ENCODE data around the gene HPRT1.

The HPRT1 gene

GRCh38 chrX:134472041-134472440, 12.1 kb downstream of the HPRT1 start:
- in situ Hi-C loops (cut with HindIII; ENCODE audit: low sequenced_read_pairs), result no loop called here

GRCh38 chrX:134476284-134476683, 16.3 kb downstream of the HPRT1 start:
- in situ Hi-C loops (cut with HindIII; ENCODE audit: low sequenced_read_pairs), result no loop called here

- in situ Hi-C loops (cut with HindIII; ENCODE audit: low sequenced_read_pairs), result no loop called here
Observed at GRCh38 chrX:134478374-134478773, 18.4 kb downstream of the HPRT1 start.

GRCh38 chrX:134480061-134480460, 20.1 kb downstream of the HPRT1 start:
- in situ Hi-C loops (cut with HindIII; ENCODE audit: low sequenced_read_pairs), result no loop called here

- in situ Hi-C loops (cut with HindIII; ENCODE audit: low sequenced_read_pairs), result no loop called here
Observed at GRCh38 chrX:134481339-134481738, 21.4 kb downstream of the HPRT1 start.

GRCh38 chrX:134482371-134482770, 22.4 kb downstream of the HPRT1 start:
- in situ Hi-C loops (cut with HindIII; ENCODE audit: low sequenced_read_pairs), result no loop called here

- in situ Hi-C loops (cut with HindIII; ENCODE audit: low sequenced_read_pairs), result no loop called here
Observed at GRCh38 chrX:134484039-134484438, 24.1 kb downstream of the HPRT1 start.

- in situ Hi-C loops (cut with HindIII; ENCODE audit: low sequenced_read_pairs), result loop anchor here (25.0 kb wide), 1 partner anchor 260 kb away; no protein-coding TSS in a partner anchor
Observed at GRCh38 chrX:134501941-134502340, 42.0 kb downstream of the HPRT1 start.

GRCh38 chrX:134502686-134503085, 42.7 kb downstream of the HPRT1 start:
- in situ Hi-C loops (cut with HindIII; ENCODE audit: low sequenced_read_pairs), result loop anchor here (25.0 kb wide), 1 partner anchor 260 kb away; no protein-coding TSS in a partner anchor

- in situ Hi-C loops (cut with HindIII; ENCODE audit: low sequenced_read_pairs), result loop anchor here (25.0 kb wide), 1 partner anchor 250 kb away; no protein-coding TSS in a partner anchor
Observed at GRCh38 chrX:134512566-134512965, 52.6 kb downstream of the HPRT1 start.

- in situ Hi-C loops (cut with HindIII; ENCODE audit: low sequenced_read_pairs), result loop anchor here (25.0 kb wide), 1 partner anchor 249 kb away; no protein-coding TSS in a partner anchor
Observed at GRCh38 chrX:134513091-134513490, 53.1 kb downstream of the HPRT1 start.

GRCh38 chrX:134520860-134521390, 61.0 kb downstream of the HPRT1 start:
- in situ Hi-C loops (cut with HindIII; ENCODE audit: low sequenced_read_pairs), result loop anchor here (25.0 kb wide), 1 partner anchor 241 kb away; no protein-coding TSS in a partner anchor

GRCh38 chrX:134524181-134524580, 64.2 kb downstream of the HPRT1 start:
- in situ Hi-C loops (cut with HindIII; ENCODE audit: low sequenced_read_pairs), result loop anchor here (25.0 kb wide), 1 partner anchor 238 kb away; no protein-coding TSS in a partner anchor

- in situ Hi-C loops (cut with HindIII; ENCODE audit: low sequenced_read_pairs), result no loop called here
Observed at GRCh38 chrX:134525086-134525792, 65.3 kb downstream of the HPRT1 start.

- in situ Hi-C loops (cut with HindIII; ENCODE audit: low sequenced_read_pairs), result no loop called here
Observed at GRCh38 chrX:134526399-134526798, 66.4 kb downstream of the HPRT1 start.

- in situ Hi-C loops (cut with HindIII; ENCODE audit: low sequenced_read_pairs), result no loop called here
Observed at GRCh38 chrX:134528960-134529359, 69.0 kb downstream of the HPRT1 start.

- in situ Hi-C loops (cut with HindIII; ENCODE audit: low sequenced_read_pairs), result no loop called here
Observed at GRCh38 chrX:134529481-134529880, 69.5 kb downstream of the HPRT1 start.

- in situ Hi-C loops (cut with HindIII; ENCODE audit: low sequenced_read_pairs), result no loop called here
Observed at GRCh38 chrX:134530845-134531244, 70.9 kb downstream of the HPRT1 start.

GRCh38 chrX:134533352-134533751, 73.4 kb downstream of the HPRT1 start:
- in situ Hi-C loops (cut with HindIII; ENCODE audit: low sequenced_read_pairs), result no loop called here

GRCh38 chrX:134533952-134534351, 74.0 kb downstream of the HPRT1 start:
- in situ Hi-C loops (cut with HindIII; ENCODE audit: low sequenced_read_pairs), result no loop called here

- in situ Hi-C loops (cut with HindIII; ENCODE audit: low sequenced_read_pairs), result no loop called here
Observed at GRCh38 chrX:134537179-134537955, 77.4 kb downstream of the HPRT1 start.

GRCh38 chrX:134538316-134538715, 78.4 kb downstream of the HPRT1 start:
- in situ Hi-C loops (cut with HindIII; ENCODE audit: low sequenced_read_pairs), result no loop called here

Measured in DLD1 (cell line).